Kidney epithelial cell (primary cell): ENCODE data around the gene MPZL2. TPM values are rescaled to one million over a fixed set of nuclear protein-coding genes. Genes with fewer than 3 reads are reported as not detected.

Source experiments
- DNase-seq: peaks from one replicate; pipeline ENCODE4 v3.0.0-alpha.2; 2010; ENCODE audit warnings: low read depth
- H3K27me3 ChIP-seq: 2 replicates; pipeline ENCODE4 v1.6.0; 2011; ENCODE audit warnings: low read length; ENCODE audit not compliant: control insufficient read depth, insufficient read depth
- H3K36me3 ChIP-seq: 2 replicates; pipeline ENCODE4 v1.5.1; 2011; ENCODE audit warnings: low read length; ENCODE audit not compliant: control insufficient read depth, insufficient read depth
- H3K4me3 ChIP-seq: 2 replicates; pipeline ENCODE4 v1.5.1; 2011; ENCODE audit warnings: low read depth, mild to moderate bottlenecking, control low read depth, low read length
- CTCF ChIP-seq: IDR thresholded peaks from 2 replicates; pipeline ENCODE4 v1.5.1; 2011; ENCODE audit warnings: mild to moderate bottlenecking, moderate library complexity, low read length, control low read depth, inconsistent platforms; ENCODE audit not compliant: insufficient read depth, poor library complexity, severe bottlenecking
- total RNA-seq: library from RNA; depleted of rRNA; stranded (reverse); fragments of >200 nt; gene quantifications from 2 replicates; pipeline ENCODE4 v1.2.3, GENCODE V29; 2015

Gene MPZL2
- total RNA-seq, 1 donor from 2014 or later = 13.1 TPM

GRCh38 chr11:118212131-118212725, 51.9 kb downstream of the MPZL2 start:
- peaks cover 21% of the 10 kb centered on the region for H3K27me3 ChIP-seq
- H3K36me3 ChIP-seq = no peaks in the 10 kb centered on the region
- no peak for DNase-seq
- no peak for TF ChIP-seq CTCF
- H3K4me3 ChIP-seq = no peak overlapping the region

GRCh38 chr11:118211006-118211405, 53.1 kb downstream of the MPZL2 start:
- TF ChIP-seq CTCF = no peak
- Histone ChIP-seq H3K27me3 (peaks cover 22% of the 10 kb centered on the region), H3K4me3 (no peak overlapping the region), H3K36me3 (no peaks in the 10 kb centered on the region)
- no peak for DNase-seq

- H3K4me3 ChIP-seq = no peak overlapping the region
- no peak for DNase-seq
- no peaks in the 10 kb centered on the region for H3K36me3 ChIP-seq
- peaks cover 26% of the 10 kb centered on the region for H3K27me3 ChIP-seq
- no peak for TF ChIP-seq CTCF
These were observed 53.8 kb downstream of the MPZL2 start for GRCh38 chr11:118210323-118210722.

GRCh38 chr11:118209033-118209432, 55.1 kb downstream of the MPZL2 start:
- Histone ChIP-seq H3K36me3 (no peaks in the 10 kb centered on the region), H3K27me3 (peaks cover 20% of the 10 kb centered on the region), H3K4me3 (no peak overlapping the region)
- no peak for DNase-seq
- no peak for TF ChIP-seq CTCF

- no peak for TF ChIP-seq CTCF
- DNase-seq = no peak
- Histone ChIP-seq H3K4me3 (no peak overlapping the region), H3K36me3 (no peaks in the 10 kb centered on the region), H3K27me3 (peaks cover 15% of the 10 kb centered on the region)
These were observed 57.0 kb downstream of the MPZL2 start for GRCh38 chr11:118207079-118207478.

- no peak for TF ChIP-seq CTCF
- no peaks in the 10 kb centered on the region for H3K36me3 ChIP-seq
- H3K4me3 ChIP-seq = no peak overlapping the region
- DNase-seq = no peak
- H3K27me3 ChIP-seq = peaks cover 11% of the 10 kb centered on the region
These were observed 57.6 kb downstream of the MPZL2 start for GRCh38 chr11:118206391-118207031.
